HG03159 (cell line): ENCODE data around the gene BPIFB3.

Source experiments
- ATAC-seq: cut with Tn5 transposase; IDR thresholded peaks from one replicate; pipeline ENCODE4 v1.9.1; 2021; ENCODE audit warnings: mild to moderate bottlenecking, moderate library complexity; ENCODE audit not compliant: unreplicated experiment

The BPIFB3 gene, protein sequence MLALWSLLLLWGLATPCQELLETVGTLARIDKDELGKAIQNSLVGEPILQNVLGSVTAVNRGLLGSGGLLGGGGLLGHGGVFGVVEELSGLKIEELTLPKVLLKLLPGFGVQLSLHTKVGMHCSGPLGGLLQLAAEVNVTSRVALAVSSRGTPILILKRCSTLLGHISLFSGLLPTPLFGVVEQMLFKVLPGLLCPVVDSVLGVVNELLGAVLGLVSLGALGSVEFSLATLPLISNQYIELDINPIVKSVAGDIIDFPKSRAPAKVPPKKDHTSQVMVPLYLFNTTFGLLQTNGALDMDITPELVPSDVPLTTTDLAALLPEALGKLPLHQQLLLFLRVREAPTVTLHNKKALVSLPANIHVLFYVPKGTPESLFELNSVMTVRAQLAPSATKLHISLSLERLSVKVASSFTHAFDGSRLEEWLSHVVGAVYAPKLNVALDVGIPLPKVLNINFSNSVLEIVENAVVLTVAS

GRCh38 chr20:33053291-33054106 is at the start of gene BPIFB3:
TSS of gene BPIFB3 (plus strand) at chr20:33053903. CDS start at chr20:33055436, 1,533 bp downstream.
- ATAC-seq = no peak

DNA sequence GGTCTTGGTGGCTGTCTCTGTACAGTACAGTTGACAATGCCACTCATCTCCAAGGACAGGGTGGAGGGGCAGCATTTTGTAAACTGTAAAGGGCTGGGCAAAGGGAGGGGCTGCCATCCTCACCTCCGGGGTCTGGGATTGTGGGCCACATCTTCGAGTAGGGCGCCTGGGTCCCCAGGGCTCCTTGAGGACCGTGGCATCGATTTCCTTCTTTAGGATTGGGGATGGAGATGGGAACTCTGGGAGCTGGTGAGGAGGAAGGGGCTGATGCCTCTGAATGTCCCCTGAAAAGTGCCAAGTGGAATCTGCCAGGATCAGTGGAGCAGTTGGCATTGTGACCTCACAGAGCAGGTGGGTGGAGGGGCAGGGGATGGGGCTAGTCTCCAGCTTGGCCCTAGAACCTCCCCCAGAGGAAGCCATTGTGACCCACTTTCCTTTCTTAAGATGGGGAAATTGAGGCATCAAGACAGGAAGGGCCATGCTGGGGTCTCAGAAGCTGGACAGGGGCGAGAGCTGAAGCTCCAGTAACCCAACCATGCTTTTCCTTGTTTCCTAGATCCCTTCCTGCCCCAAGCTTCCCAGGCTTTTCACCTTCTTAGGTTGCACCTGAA is 49.5 kb upstream of the BPIFB3 start, which contains the start of gene SUN5:
Gene SUN5, minus strand, starts transcription at position 293 of the 611 bp plus-strand sequence. Its CDS starts 93 bp downstream, at position 200.
- ATAC-seq = no peak

GRCh38 chr20:33005132-33005566 is 48.6 kb upstream of the BPIFB3 start:
- ATAC-seq = no peak

GRCh38 chr20:33005908-33006775 is 47.6 kb upstream of the BPIFB3 start:
- no peak for ATAC-seq

GRCh38 chr20:33006776-33007375 is 46.8 kb upstream of the BPIFB3 start:
- ATAC-seq = no peak

GRCh38 chr20:33007376-33008335 is 46.0 kb upstream of the BPIFB3 start, which contains the start of gene BPIFB2:
TSS of gene BPIFB2 (plus strand) at chr20:33007704. CDS start at chr20:33008575, 871 bp downstream.
- ATAC-seq = no peak

DNA sequence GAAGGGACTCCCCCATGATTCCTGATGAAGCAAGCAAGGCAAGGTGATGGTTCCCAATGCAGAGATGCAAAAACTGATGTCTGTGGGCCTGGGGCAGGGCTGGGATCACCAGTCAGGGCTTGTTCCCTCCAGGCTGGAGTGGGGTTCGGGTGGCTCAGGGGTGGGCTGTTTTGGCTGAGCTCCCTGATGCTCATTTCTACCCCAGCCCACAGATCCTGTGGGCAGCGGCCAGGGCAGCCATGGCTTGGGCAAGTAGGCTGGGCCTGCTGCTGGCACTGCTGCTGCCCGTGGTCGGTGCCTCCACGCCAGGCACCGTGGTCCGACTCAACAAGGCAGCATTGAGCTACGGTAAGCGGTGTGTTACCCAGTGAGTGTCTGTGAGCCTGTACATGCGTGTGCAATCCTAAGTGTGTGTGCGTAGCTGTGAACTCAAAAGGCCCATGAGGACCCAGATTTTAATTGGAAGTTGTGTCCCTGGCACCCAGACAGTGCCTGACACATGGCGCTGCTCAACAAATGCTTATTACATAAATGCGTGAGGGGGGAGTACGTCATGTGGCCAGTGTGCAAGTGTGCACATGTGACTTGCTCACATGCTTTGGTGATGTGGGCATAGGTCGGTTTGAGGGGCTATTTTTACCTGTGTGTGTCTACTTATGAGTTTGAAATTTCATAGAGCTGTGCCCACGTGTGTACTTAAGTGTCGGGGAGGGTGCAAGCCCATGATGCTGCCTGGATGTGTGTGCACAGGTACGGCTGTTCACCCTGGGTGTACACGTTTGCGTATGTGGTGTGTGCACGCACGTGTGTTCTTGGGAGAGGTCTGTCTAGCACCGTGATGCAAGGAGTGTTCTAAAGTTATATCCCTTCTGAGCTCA is 45.1 kb upstream of the BPIFB3 start:
- ATAC-seq = no peak

DNA sequence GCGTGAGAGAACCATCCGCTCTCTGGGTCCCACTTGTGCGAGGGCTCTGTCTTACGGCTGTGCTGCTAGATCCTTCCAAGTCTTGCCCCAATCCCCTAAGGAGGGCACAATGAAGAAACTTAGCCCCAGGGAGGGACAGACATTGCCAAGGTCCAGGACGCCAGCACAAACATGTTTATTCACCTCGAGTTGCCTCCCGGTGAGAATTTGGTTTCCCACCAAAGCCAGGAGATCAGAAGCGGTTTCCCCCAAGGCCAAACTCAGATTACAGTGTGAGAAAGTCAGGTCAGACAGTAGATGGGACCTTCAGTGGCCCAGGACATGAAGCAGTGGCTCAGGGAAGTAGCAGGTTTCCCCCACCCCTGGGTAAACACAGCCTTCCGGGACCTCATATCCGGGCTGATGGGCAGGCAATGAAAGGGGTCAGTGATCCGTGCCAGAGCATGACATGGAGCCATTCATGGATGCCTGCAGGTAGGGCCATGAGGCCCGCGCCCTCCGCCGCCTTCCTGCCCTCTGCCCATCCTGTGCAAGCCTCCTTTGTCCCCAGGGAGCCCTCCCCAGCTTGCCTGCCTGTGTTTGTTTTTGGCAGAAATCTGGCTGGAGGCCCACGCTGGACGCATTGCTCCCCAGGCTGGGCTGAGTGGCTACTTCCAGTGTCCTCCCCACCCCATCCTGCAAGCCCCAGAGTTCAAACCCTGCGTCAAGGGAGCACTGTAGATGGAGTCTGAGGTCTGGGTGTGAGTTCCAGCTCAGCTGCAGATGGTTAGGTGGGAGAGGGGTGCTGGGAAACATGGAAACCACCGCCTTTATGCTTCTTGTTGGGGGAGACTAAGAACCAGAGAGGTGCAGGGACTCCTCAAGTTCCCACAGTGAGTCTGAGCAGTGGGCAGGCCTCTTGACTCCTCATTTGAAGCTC is 44.2 kb upstream of the BPIFB3 start:
- ATAC-seq = no peak

DNA sequence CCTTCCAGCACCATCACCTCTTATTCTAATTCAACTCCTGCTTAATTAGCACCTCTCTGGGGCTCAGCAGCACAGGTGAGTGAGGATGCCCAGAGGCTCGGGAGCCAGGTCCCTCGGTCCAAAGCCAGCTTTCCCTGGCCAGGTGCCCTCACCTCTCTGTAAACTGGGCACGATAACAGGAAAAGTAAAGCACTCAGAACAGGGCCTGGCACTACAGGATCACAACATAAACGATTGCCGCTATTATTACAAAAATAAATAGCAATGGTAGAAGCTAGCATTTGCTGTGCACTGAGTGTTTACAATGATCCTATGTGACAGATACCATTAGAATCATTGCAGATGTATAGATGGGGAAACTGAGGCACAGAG is 43.6 kb upstream of the BPIFB3 start:
- no peak for ATAC-seq

DNA sequence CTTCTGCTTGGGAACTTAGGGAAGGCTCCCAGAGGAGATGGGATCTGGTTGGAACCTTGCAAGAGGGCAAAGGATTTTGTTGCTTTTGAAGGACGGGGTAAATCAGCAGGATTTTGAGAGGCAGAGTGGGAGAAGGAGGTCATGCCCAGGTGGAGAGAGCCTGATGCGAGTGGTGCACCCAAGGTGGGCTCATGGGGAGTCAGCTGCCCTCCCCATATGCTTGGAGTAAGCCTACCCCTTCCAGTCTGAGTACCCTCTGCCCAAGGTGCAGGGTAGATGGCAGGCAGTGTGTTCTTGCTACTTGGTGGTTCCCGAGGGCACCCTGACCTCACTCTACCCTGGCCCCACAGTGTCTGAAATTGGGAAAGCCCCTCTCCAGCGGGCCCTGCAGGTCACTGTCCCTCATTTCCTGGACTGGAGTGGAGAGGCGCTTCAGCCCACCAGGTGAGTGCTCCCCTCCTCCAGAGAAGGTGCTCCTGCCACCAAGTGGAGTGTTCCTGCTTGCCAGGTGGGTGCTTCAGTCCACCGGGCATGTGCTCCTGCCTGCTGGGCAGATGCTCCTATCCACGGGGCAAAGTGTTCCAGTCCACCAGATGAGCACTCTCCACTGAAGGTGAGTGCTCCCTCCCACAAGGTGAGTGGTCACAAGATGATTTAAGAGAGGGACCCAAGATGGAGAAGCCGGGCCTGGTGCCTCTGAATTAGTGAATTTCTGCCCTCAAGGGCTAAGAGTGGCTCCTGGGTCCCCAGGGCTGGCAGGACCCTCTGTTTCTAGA is 42.8 kb upstream of the BPIFB3 start:
- no peak for ATAC-seq

DNA sequence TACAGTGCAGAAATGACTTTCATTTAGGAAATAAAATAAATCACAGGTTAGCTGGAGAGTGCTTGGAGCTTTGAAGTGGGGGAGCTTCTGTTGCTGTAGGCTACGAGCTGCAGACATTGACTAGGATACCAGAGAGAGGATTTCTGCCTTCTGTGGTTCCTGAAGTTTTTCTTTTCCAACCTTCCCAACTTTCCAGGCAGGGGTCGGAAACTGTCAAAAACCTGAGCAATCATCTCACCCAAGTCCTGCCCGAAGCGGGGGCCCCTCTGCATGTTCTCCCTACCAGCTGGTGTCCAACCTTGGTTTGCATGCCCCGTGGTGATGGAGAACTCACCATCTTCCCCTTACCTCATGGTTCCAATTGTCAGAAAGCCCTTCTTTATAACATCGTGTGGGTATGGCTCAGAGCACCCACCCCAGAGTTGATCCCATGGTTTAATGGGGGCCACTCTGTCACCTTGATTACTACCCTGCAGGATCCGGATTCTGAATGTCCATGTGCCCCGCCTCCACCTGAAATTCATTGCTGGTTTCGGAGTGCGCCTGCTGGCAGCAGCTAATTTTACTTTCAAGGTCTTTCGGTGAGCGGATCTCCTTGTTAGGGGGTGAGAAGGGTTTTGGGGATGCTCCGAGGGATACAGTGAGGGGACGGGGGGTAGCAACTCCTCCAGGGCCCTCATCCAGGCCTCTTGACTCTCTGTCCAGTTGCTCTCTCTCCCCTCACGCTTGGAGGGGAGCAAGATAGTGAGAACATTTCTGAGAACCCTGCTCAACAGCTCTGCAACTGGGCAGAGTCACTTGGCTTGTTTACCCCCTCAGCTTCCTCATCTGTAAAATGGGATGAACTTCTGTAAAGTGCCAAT is 41.1 kb upstream of the BPIFB3 start:
- ATAC-seq = no peak

GRCh38 chr20:33013701-33014326 is 39.9 kb upstream of the BPIFB3 start:
- ATAC-seq = no peak

DNA sequence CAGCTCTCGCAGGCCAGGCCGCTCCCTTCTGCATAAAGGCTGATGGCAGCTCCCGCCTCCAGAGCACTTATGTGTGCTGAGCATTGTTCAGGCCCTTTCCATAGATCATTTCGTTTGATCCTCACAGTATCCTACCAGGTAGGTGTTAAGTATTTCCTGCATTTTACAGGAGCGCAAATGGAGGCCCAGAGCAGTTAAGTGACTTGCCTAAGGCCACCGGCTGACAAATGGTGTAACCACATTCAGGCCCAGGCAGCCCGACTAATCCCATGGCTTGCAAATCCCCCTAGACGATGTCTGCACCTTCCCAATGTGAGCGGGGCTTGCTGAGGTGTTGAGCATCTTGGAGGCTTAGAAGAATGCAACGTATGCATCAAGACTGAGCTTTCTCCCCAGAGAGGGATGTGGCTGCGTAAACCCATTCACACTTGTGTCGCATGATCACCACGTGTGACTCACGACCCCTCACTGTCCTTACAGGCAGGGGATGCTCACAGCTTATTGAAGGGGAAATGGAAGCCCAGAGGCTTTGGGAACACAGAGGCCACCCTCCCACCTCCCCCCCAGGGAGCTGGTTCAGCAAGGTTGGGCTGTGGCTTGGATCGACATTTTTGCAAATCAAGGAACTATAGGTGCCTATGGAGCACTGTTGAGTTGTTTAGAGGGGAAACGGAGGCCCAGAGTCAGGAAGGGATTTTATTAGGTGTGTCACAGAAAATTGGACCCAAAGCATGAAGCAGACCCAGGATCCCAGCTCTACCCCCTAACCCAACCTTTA is 39.2 kb upstream of the BPIFB3 start:
- ATAC-seq = no peak

- ATAC-seq = no peak
These were observed 38.6 kb upstream of the BPIFB3 start for GRCh38 chr20:33015114-33015484.
